Muscle of leg (tissue), 11 donors: ENCODE measurements around the gene RBBP8NL. TPM values are rescaled to one million over a fixed set of nuclear protein-coding genes. Genes with fewer than 3 reads are reported as not detected.

Experiments used
- DNase-seq: peaks from one replicate; pipeline ENCODE4 v3.0.0; 2013
- H3K27ac ChIP-seq: one replicate; pipeline ENCODE4 v1.5.1; 2013; ENCODE audit warnings: mild to moderate bottlenecking, low read length, control low read depth
- H3K27me3 ChIP-seq: one replicate; pipeline ENCODE4 v1.6.1; 2013; ENCODE audit warnings: low read length; ENCODE audit not compliant: control insufficient read depth, insufficient read depth
- H3K36me3 ChIP-seq: one replicate; pipeline ENCODE4 v1.6.1; 2013; ENCODE audit warnings: low read length; ENCODE audit not compliant: control insufficient read depth, insufficient read depth
- H3K4me1 ChIP-seq: one replicate; pipeline ENCODE4 v1.6.1; 2013; ENCODE audit warnings: low read length; ENCODE audit not compliant: control insufficient read depth, insufficient read depth
- H3K4me3 ChIP-seq: one replicate; pipeline ENCODE4 v1.5.1; 2013; ENCODE audit warnings: low read length, control low read depth
- H3K9me3 ChIP-seq: replicated peaks from 2 replicates; pipeline ENCODE4 v1.6.1; 2013; ENCODE audit warnings: low read depth, low read length; ENCODE audit not compliant: control insufficient read depth
- WGBS: methylation state at CpG from one replicate; pipeline ENCODE4 v1.1.5; 2013; ENCODE audit warnings: missing lambda C conversion rate; ENCODE audit not compliant: insufficient coverage; 5-methylcytosine and 5-hydroxymethylcytosine counted together
- polyA plus RNA-seq, 8 donors: library from polyadenylated mRNA; unstranded; fragments of 120-200 nt; gene quantifications; one replicate each; pipeline versions ENCODE4 v1.2.1 to v1.2.3, GENCODE V29; 2013; ENCODE audit warnings: inconsistent platforms in 1 of 8, low replicate concordance in 1 of 8; ENCODE audit not compliant: insufficient read length in 8 of 8, insufficient read depth in 1 of 8
- total RNA-seq: library from RNA; stranded (reverse); fragments of 120-200 nt; gene quantifications from one replicate; pipeline ENCODE4 v1.2.4, GENCODE V29; 2013

Gene RBBP8NL
- total and polyA plus RNA-seq, 9 donors: 0.04 to 0.68 (median 0.11) TPM; not detected in 4

DNA sequence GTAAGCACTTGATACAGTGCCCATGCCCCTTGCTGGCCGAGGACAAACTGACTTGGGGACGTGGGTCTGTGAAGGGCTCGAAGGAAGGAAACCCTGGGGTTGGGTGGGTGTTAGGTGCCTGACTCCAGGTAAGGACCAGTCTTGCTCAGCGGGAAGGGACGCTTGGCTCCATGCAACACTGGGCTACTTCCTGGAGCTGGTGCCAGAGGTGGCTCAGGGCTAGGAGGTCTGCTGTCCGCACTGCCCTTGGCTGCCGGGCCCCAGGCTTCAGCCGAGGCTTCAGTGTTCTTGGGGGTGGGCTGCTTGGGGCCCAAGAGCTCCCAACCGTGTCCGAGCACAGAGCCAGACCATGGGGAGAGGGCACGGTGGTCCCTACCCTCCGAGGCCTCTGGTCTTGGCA lies 43.1 kb upstream of the RBBP8NL start:
- Histone ChIP-seq H3K4me1 (peaks cover 13% of the 10 kb centered on the region), H3K9me3 (no peaks in the 10 kb centered on the region), H3K36me3 (no peaks in the 10 kb centered on the region), H3K27ac (no peak overlapping the region), H3K4me3 (no peak overlapping the region), H3K27me3 (peaks cover 84% of the 10 kb centered on the region)
- no peak for DNase-seq
- WGBS: 71% methylated on average over 10 of the region's 12 CpGs

DNA sequence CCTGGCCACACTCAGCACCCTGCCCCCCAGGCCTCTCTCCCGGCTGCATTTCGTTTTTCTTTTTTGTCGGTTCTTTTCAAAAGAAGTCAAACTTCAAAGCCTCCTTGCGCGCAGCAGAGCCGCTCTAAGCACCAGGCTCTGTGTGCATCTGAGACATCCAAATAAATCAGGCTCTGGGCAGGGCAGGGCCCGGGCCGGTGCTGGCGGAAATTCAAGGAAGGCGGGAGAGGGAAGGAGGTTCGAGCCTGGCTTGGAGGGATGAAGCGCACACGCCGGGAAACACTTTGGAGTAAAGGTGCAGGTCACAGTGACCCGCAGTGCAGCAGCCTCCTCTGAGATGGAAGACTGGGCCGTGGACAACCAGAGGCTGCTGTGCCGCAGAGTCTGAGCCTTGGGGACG lies 42.7 kb upstream of the RBBP8NL start:
- Histone ChIP-seq H3K4me3 (no peak overlapping the region), H3K9me3 (no peaks in the 10 kb centered on the region), H3K4me1 (peaks cover 15% of the 10 kb centered on the region), H3K27ac (no peak overlapping the region), H3K36me3 (no peaks in the 10 kb centered on the region), H3K27me3 (peaks cover 79% of the 10 kb centered on the region)
- DNase-seq: no peak
- 17% methylated on average over 17 of the region's 18 CpGs for WGBS

DNA sequence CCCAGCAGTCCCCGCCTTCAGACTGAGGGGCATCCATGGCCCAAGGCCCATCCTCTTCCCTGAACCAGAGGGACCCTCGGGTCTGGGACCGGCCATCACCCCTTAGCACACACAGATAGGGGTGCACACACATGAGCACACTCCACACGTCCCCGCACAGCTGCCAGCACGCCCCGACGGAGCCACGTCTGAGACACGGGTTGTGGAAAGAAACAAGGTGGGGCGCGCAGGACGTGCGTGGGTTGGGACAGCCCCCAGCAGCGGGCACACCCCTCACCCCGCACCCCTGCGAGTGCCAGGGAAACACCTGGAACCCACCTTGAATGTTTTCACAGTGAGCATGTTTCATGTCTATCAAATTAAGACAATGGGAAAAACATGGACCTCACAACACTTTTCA lies 42.0 kb upstream of the RBBP8NL start:
- peaks cover 21% of the 10 kb centered on the region for H3K4me1 ChIP-seq
- no peaks in the 10 kb centered on the region for H3K36me3 ChIP-seq
- no peak for DNase-seq
- H3K27me3 ChIP-seq: peaks cover 73% of the 10 kb centered on the region
- WGBS: 79% methylated on average over 7 of the region's 17 CpGs
- H3K4me3 ChIP-seq: no peak overlapping the region
- H3K27ac ChIP-seq: no peak overlapping the region
- H3K9me3 ChIP-seq: no peaks in the 10 kb centered on the region

DNA sequence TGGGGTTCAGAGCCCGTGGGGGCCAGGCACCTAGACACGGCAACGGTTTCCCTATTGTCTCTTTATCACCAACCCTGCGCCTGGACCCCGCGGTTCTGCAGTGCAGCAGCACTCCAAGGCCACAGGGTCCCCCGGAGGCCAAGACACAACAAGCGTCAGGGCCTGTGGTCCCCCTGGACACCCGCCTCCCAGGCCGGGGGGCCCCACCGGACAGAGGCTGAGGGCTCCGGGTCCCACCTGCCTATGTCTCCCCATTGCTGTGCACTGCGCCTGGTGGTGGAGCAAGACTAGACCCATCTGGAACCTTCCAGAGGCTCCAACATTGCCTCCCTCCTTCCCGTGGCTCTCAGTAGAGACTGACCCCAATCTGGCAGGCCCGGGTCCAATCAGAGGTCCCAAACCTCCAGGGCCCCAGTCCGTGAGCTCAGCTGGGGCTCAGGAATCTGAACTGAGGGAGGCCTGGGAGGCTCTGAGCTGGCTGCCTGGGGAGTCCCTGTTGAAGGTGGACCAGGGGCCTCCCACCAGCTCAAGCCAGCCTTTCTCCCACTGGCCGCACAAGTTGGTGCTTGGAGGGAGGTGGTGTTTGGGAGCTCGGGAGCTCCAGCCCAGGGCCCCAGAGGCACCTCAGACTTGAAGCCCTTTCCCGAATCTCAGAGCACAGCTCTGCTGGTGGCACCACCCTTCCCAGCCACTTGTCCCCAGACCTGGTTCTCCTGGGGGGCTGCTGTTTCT lies 39.6 kb upstream of the RBBP8NL start:
- Histone ChIP-seq H3K9me3 (no peaks in the 10 kb centered on the region), H3K36me3 (no peaks in the 10 kb centered on the region), H3K4me1 (peaks cover 37% of the 10 kb centered on the region), H3K4me3 (no peak overlapping the region), H3K27me3 (peaks cover 49% of the 10 kb centered on the region), H3K27ac (no peak overlapping the region)
- WGBS: 81% methylated on average over 14 of the region's 19 CpGs
- DNase-seq: no peak

DNA sequence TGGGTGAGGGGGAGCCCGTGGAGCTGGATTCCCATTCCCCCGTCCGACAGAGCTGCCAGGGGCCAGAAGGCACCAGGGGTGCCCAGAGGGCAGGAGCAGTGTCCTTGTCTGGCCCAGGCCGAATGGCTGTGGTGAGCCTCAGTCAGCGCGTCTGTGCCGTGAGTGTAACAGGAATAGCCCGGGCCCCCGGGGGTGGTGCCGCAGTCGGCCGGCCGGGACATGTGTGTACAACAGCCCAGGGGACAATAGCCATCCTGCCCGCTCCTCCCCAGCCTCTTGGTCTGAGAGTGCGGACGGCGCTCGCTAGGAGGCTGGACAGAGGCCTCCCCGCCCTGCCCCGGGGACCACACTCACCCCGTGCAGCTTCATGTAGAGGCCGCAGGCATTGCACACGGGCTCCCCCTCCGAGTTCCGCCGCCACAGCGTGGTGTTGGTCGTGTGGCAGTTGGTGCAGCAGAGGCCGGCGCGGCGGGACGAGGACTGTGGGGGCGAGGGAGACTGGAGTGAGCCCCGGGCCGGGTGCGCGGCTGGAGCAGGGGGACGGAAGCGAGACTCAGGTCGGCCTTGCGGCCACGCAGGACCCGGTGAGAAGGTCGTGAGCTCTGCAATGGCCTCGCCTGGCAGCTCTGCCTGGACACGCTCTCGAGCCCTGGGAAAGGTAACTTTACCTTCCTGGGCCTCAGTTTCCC lies 38.9 kb upstream of the RBBP8NL start:
- Histone ChIP-seq H3K4me3 (no peak overlapping the region), H3K27ac (no peak overlapping the region), H3K9me3 (no peaks in the 10 kb centered on the region), H3K36me3 (no peaks in the 10 kb centered on the region), H3K4me1 (peaks cover 41% of the 10 kb centered on the region), H3K27me3 (peaks cover 42% of the 10 kb centered on the region)
- DNase-seq: no peak
- WGBS: 70% methylated on average over 48 of the region's 48 CpGs

DNA sequence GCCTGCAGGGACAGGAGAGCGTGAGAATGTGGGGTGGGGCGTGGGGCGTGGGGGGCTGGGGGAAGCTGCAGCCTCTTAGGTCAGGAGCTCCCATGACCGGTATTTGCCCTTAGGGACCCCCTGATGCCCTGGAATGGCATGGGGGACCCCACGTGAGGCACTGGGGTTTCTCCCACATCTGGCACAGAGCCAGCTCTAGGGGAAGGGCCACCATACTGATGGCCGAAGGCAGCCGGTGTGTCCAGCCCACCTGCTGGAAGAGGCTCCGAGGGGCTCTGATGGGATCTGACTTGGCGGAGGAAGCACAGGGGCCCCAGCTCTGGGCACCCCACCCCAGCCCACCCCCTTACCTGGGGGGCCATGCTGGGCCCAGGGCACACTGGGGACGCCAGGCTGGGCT lies 37.7 kb upstream of the RBBP8NL start:
- H3K9me3 ChIP-seq: no peaks in the 10 kb centered on the region
- H3K27me3 ChIP-seq: peaks cover 32% of the 10 kb centered on the region
- H3K27ac ChIP-seq: no peak overlapping the region
- no peak for DNase-seq
- peaks cover 48% of the 10 kb centered on the region for H3K4me1 ChIP-seq
- 75% methylated on average over 5 of the region's 10 CpGs for WGBS
- H3K36me3 ChIP-seq: no peaks in the 10 kb centered on the region
- no peak overlapping the region for H3K4me3 ChIP-seq

DNA sequence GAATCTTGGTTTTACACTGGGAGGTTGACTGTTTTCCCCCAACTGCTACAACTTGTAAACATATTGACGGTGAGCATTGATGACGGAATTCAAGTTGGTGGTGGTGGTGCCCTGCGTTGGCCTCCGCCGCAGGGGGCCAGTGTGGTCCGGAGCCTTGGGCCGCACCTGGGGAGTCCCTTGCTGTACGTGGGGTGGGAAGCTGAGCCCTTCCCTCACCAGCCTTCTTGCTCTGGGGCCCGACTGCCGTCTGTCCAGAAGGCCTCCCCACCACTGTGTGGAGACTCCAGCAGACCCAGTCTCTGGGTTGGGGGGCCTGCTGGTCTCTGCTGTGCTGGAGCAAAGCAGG lies 37.1 kb upstream of the RBBP8NL start:
- 85% methylated on average over 5 of the region's 10 CpGs for WGBS
- no peaks in the 10 kb centered on the region for H3K36me3 ChIP-seq
- no peak overlapping the region for H3K4me3 ChIP-seq
- no peaks in the 10 kb centered on the region for H3K9me3 ChIP-seq
- H3K4me1 ChIP-seq: peaks cover 48% of the 10 kb centered on the region
- no peak overlapping the region for H3K27ac ChIP-seq
- peaks cover 26% of the 10 kb centered on the region for H3K27me3 ChIP-seq
- DNase-seq: no peak

DNA sequence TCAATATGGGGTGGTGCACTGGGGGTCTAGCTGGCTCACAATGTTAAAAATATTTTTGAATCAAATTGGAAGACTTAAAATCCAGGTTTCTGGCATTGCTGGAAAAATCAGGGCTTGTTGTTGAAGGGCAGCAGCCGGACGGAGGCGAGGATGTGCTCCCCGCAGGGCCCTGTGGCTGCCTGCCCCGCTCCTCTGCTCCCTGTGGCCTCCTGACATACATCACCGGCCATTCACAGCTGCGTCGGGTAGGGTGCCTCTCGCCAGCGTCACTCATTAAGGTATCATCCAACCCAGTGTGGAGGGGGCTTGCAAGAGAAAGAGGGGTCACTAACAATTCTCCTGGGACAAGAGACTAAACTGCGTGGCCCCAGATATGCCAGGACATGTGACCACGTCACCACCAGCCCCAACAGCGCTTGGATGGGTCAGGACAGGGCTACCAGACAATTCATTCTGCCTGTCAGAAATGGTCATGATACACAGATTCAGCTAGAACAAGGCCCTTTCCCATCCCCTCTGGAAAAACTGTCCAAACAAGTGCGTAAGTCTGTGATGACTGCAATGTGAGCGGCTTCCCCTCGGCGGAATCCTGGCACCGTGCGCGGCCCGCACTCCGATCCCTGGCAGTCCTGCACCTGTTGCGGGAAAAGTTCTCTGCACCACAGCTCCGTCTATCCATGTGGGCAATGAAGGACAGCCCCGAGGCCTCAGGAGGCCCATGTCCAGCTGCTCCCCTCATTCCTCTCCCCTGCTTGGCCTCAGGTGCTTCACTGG lies 36.5 kb upstream of the RBBP8NL start:
- Histone ChIP-seq H3K27ac (peak overlapping the region; percentile 67), H3K4me1 (peaks cover 48% of the 10 kb centered on the region), H3K36me3 (no peaks in the 10 kb centered on the region), H3K9me3 (no peaks in the 10 kb centered on the region), H3K4me3 (no peak overlapping the region), H3K27me3 (peaks cover 25% of the 10 kb centered on the region)
- peak; percentile 55 for DNase-seq
- WGBS: 68% methylated on average over 19 of the region's 25 CpGs

DNA sequence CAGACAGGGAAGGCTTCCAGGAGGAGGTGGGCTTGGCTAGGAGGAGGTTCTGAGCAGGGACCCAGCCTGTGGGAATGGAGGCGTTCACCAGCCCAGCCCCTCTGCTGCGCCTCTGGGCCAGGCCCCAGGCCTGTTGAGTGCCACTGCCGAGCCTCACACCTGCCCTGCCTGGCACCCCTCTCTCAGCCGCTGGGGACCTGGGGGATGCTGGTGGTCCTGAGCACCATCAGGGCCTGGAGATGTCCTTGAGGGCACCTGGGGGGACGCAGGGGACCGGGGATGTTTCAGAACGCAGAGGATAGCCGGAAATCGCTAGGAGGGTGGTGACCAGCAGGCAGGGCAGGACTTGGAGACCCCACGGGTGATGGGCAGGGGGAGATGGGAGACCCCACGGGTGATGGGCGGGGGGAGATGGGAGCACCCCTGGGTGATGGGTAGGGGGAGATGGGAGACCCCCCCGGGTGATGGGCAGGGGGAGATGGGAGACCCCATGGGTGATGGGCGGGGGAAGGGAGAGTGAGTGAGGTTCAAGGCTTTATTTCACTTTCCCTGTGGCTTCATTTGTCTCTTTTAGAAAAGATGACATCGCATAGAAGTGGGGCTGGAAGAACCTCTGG lies 35.7 kb upstream of the RBBP8NL start:
- WGBS: 65% methylated on average over 14 of the region's 15 CpGs
- peaks cover 25% of the 10 kb centered on the region for H3K27me3 ChIP-seq
- no peak overlapping the region for H3K4me3 ChIP-seq
- H3K9me3 ChIP-seq: no peaks in the 10 kb centered on the region
- H3K27ac ChIP-seq: no peak overlapping the region
- H3K36me3 ChIP-seq: no peaks in the 10 kb centered on the region
- peaks cover 51% of the 10 kb centered on the region for H3K4me1 ChIP-seq
- no peak for DNase-seq

DNA sequence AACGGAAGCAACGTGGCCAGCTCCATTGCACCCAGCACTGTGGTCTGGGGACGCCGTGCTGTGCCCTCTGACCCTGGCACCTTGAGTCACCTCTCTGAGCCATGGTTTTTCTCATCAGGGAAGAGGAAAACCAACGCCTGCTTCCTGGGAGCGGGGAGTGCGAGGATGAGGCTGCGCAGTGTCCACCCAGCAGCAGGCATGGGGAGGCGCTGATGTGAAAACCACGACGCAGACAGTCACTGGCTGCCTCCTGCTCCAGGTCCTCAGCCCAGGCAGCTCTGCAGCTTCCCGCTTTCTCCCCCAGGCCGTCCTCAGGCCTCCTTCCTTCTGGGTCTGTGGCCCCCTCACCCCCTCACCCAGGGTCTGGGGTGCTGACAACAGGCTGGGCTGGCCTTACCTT lies 34.5 kb upstream of the RBBP8NL start:
- DNase-seq: no peak
- Histone ChIP-seq H3K4me3 (no peak overlapping the region), H3K27me3 (peaks cover 19% of the 10 kb centered on the region), H3K27ac (no peak overlapping the region), H3K4me1 (peaks cover 51% of the 10 kb centered on the region), H3K9me3 (no peaks in the 10 kb centered on the region), H3K36me3 (no peaks in the 10 kb centered on the region)
- 90% methylated on average over 13 of the region's 13 CpGs for WGBS
